IMR-90 (cell line): ENCODE measurements around the gene CGREF1. TPM values are rescaled to one million over a fixed set of nuclear protein-coding genes. Genes with fewer than 3 reads are reported as not detected.

Source experiments
- ATAC-seq: fragments of 200-7000 bp; cut with Tn5 transposase; 2 replicates; pipeline ENCODE4 v1.9.1; 2020; ENCODE audit warnings: low read depth, mild to moderate bottlenecking, moderate library complexity
- BruUV-seq: library from RNA; stranded (reverse); fragments of 400-500 nt; replicated peaks from 2 replicates; lab custom pipeline; 2021; lab: Mats Ljungman, UMichigan
- CTCF ChIA-PET: fragments of 300-600 bp; formaldehyde crosslinking; extraction: SDS; loops from one replicate; lab custom pipeline; 2021; ENCODE audit warnings: antibody characterized with exemption; lab: Yijun Ruan, JAX
- POLR2A ChIA-PET: fragments of 300-600 bp; sonication (Branson Sonifier 250); formaldehyde crosslinking; loops from one replicate; lab custom pipeline; 2022; ENCODE audit warnings: antibody characterized with exemption; ENCODE audit not compliant: unreplicated experiment; lab: Charles Lee
- DNase-seq: peaks from one replicate; pipeline ENCODE4 v3.0.0; 2013
- H2AFZ ChIP-seq: replicated peaks from 2 replicates; pipeline ENCODE3; 2013; ENCODE audit warnings: low read length, mild to moderate bottlenecking; ENCODE audit not compliant: poor library complexity
- H2AK5ac ChIP-seq: 2 replicates; pipeline ENCODE4 v1.6.1; 2013; ENCODE audit warnings: low read depth, low read length, inconsistent platforms
- H2AK9ac ChIP-seq: replicated peaks from 2 replicates; pipeline ENCODE3; 2013; ENCODE audit warnings: mild to moderate bottlenecking, low read depth, low read length, moderate library complexity; ENCODE audit not compliant: poor library complexity
- H2BK120ac ChIP-seq: 2 replicates; pipeline ENCODE4 v1.6.1; 2013; ENCODE audit warnings: low read depth, low read length, inconsistent platforms
- H2BK15ac ChIP-seq: 3 replicates; pipeline ENCODE4 v1.6.1; 2013; ENCODE audit warnings: low read depth, low read length, inconsistent platforms
- H2BK20ac ChIP-seq: 2 replicates; pipeline ENCODE4 v1.6.1; 2013; ENCODE audit warnings: low read depth, mild to moderate bottlenecking, inconsistent platforms, low read length, moderate library complexity
- H2BK5ac ChIP-seq: 2 replicates; pipeline ENCODE4 v1.6.1; 2013; ENCODE audit warnings: mild to moderate bottlenecking, low read depth, low read length, inconsistent platforms; ENCODE audit not compliant: poor library complexity, severe bottlenecking
- H3K14ac ChIP-seq: replicated peaks from 2 replicates; pipeline ENCODE4 v1.6.1; 2013; ENCODE audit warnings: low read depth, low read length, inconsistent platforms
- H3K18ac ChIP-seq: 2 replicates; pipeline ENCODE4 v1.6.1; 2013; ENCODE audit warnings: low read depth, low read length, control low read depth
- H3K23ac ChIP-seq: 2 replicates; pipeline ENCODE4 v1.6.1; 2013; ENCODE audit warnings: low read depth, low read length, inconsistent platforms
- H3K27ac ChIP-seq: 2 replicates; pipeline ENCODE4 v1.5.1; 2013; ENCODE audit warnings: mild to moderate bottlenecking, control low read depth, low read length; ENCODE audit not compliant: insufficient read depth
- H3K27me3 ChIP-seq: 2 replicates; pipeline ENCODE4 v1.6.1; 2013; ENCODE audit warnings: low read length; ENCODE audit not compliant: control insufficient read depth, insufficient read depth
- H3K36me3 ChIP-seq: 2 replicates; pipeline ENCODE4 v1.6.1; 2013; ENCODE audit warnings: low read length, mixed read lengths; ENCODE audit not compliant: control insufficient read depth, insufficient read depth
- H3K4ac ChIP-seq: 2 replicates; pipeline ENCODE4 v1.6.1; 2013; ENCODE audit warnings: low read depth, low read length, inconsistent platforms
- H3K4me1 ChIP-seq: 2 replicates; pipeline ENCODE4 v1.6.1; 2013; ENCODE audit warnings: low read length, mixed read lengths; ENCODE audit not compliant: control insufficient read depth, insufficient read depth
- H3K4me2 ChIP-seq: 2 replicates; pipeline ENCODE4 v1.6.1; 2013; ENCODE audit warnings: low read depth, mild to moderate bottlenecking, control low read depth, low read length, moderate library complexity
- H3K4me3 ChIP-seq: 2 replicates; pipeline ENCODE4 v1.5.1; 2013; ENCODE audit warnings: low read depth, mild to moderate bottlenecking, control low read depth, low read length, moderate library complexity; ENCODE audit not compliant: insufficient read depth
- H3K56ac ChIP-seq: 2 replicates; pipeline ENCODE4 v1.6.1; 2013; ENCODE audit warnings: low read length, inconsistent platforms; ENCODE audit not compliant: insufficient read depth; ENCODE audit errors: extremely low read depth
- H3K79me1 ChIP-seq, 2 experiments: 2 replicates each; pipeline ENCODE4 v1.6.1; 2013; ENCODE audit warnings: low read length in 2 of 2, inconsistent platforms in 1 of 2, low read depth in 1 of 2
- H3K9ac ChIP-seq: 2 replicates; pipeline ENCODE4 v1.6.1; 2013; ENCODE audit warnings: low read depth, low read length, control low read depth
- H3K9me1 ChIP-seq: 2 replicates; pipeline ENCODE4 v1.6.1; 2013; ENCODE audit warnings: low read length, inconsistent platforms; ENCODE audit not compliant: insufficient read depth
- H3K9me3 ChIP-seq: 2 replicates; pipeline ENCODE4 v1.6.1; 2013; ENCODE audit warnings: low read length; ENCODE audit not compliant: control insufficient read depth, insufficient read depth
- H4K20me1 ChIP-seq: 2 replicates; pipeline ENCODE4 v1.6.1; 2013; ENCODE audit warnings: low read length, inconsistent platforms; ENCODE audit not compliant: insufficient read depth
- H4K5ac ChIP-seq: 2 replicates; pipeline ENCODE4 v1.6.1; 2013; ENCODE audit warnings: mild to moderate bottlenecking, low read depth, low read length, control low read depth
- H4K8ac ChIP-seq, 2 experiments: 2 replicates each; pipeline ENCODE4 v1.6.1; 2013; ENCODE audit warnings: low read depth in 2 of 2, low read length in 2 of 2, control low read depth in 1 of 2, inconsistent platforms in 1 of 2
- H4K91ac ChIP-seq: 2 replicates; pipeline ENCODE4 v1.6.1; 2013; ENCODE audit warnings: low read depth, low read length, inconsistent platforms; ENCODE audit not compliant: insufficient read depth
- BHLHE40 ChIP-seq: fragments of 150-350 bp; IDR thresholded peaks from 2 replicates; pipeline ENCODE4 v1.6.1; 2016; ENCODE audit warnings: mild to moderate bottlenecking, low read depth, low read length
- CEBPB ChIP-seq: IDR thresholded peaks from 2 replicates; pipeline ENCODE4 v1.6.1; 2012; ENCODE audit warnings: low read depth, low read length, improper control_type of control experiment
- CHD1 ChIP-seq: IDR thresholded peaks from 2 replicates; pipeline ENCODE4 v1.6.1; 2012; ENCODE audit warnings: low read depth, low read length, improper control_type of control experiment
- FOS ChIP-seq: fragments of 150-350 bp; IDR thresholded peaks from 2 replicates; pipeline ENCODE4 v1.6.1; 2016; ENCODE audit warnings: low read depth, low read length
- MAFK ChIP-seq: IDR thresholded peaks from 2 replicates; pipeline ENCODE4 v1.6.1; 2012; ENCODE audit warnings: low read depth, low read length, improper control_type of control experiment
- MAZ ChIP-seq: IDR thresholded peaks from 2 replicates; pipeline ENCODE4 v1.6.1; 2012; ENCODE audit warnings: low read depth, mild to moderate bottlenecking, low read length, improper control_type of control experiment, moderate library complexity, borderline replicate concordance
- MXI1 ChIP-seq: IDR thresholded peaks from 2 replicates; pipeline ENCODE4 v1.6.1; 2012; ENCODE audit warnings: low read depth, mild to moderate bottlenecking, low read length, moderate library complexity, borderline replicate concordance
- NFE2L2 ChIP-seq: fragments of 150-350 bp; IDR thresholded peaks from 2 replicates; pipeline ENCODE4 v1.6.1; 2016; ENCODE audit warnings: low read depth, mild to moderate bottlenecking, low read length
- POLR2A ChIP-seq: IDR thresholded peaks from 2 replicates; pipeline ENCODE4 v1.6.1; 2012; ENCODE audit warnings: mild to moderate bottlenecking, low read depth, low read length
- RAD21 ChIP-seq: IDR thresholded peaks from 2 replicates; pipeline ENCODE4 v1.6.1; 2012; ENCODE audit warnings: low read length, improper control_type of control experiment
- RCOR1 ChIP-seq: IDR thresholded peaks from 2 replicates; pipeline ENCODE4 v1.6.1; 2012; ENCODE audit warnings: mild to moderate bottlenecking, low read length, improper control_type of control experiment; ENCODE audit not compliant: insufficient replicate concordance
- RFX5 ChIP-seq: IDR thresholded peaks from 2 replicates; pipeline ENCODE4 v1.8.0; 2012; ENCODE audit warnings: low read depth, mild to moderate bottlenecking, low read length, moderate library complexity
- SMC3 ChIP-seq: fragments of 150-350 bp; IDR thresholded peaks from 2 replicates; pipeline ENCODE4 v1.6.1; 2016; ENCODE audit warnings: low read depth, mild to moderate bottlenecking, antibody characterized with exemption, low read length, moderate library complexity
- WGBS, 2 experiments: methylation state at CpG; one replicate each; pipeline versions ENCODE4 v1.1.5 to v1.1.7; 2013; ENCODE audit warnings: missing lambda C conversion rate in 2 of 2; ENCODE audit not compliant: insufficient read length in 1 of 2; ENCODE audit errors: extremely low coverage in 2 of 2; 5-methylcytosine and 5-hydroxymethylcytosine counted together
- dilution Hi-C: fragments of 300-500 bp; cut with HindIII; formaldehyde crosslinking; loops from one replicate; pipeline ENCODE4 v1.14.3; 2018; ENCODE audit warnings: low sequenced_read_pairs; ENCODE audit not compliant: unreplicated experiment
- in situ Hi-C: fragments of 300-500 bp; cut with MboI; formaldehyde crosslinking; loops from 3 replicates; pipeline ENCODE4 v1.14.3; 2019; ENCODE audit warnings: low sequenced_read_pairs, inconsistent platforms, mixed read lengths
- intact Hi-C: fragments of 100-400 bp; cut with micrococcal nuclease; formaldehyde crosslinking; loops from 2 replicates; pipeline ENCODE4 v1.10.0; 2022
- polyA plus RNA-seq, 3 experiments: library from polyadenylated mRNA; depleted of rRNA; stranded (reverse); fragments of >200 nt; gene quantifications; 2 replicates each; pipeline ENCODE4 v1.2.3, GENCODE V29; 2012; ENCODE audit warnings: low replicate concordance in 1 of 3
- total RNA-seq: library from RNA; depleted of rRNA; stranded (reverse); fragments of >200 nt; gene quantifications from 2 replicates; pipeline ENCODE4 v1.2.3, GENCODE V29; 2012
- TF ChIP-seq, protein P1 (sequence below): fragments of 150-350 bp; IDR thresholded peaks from 2 replicates; pipeline ENCODE4 v1.6.1; 2016; ENCODE audit warnings: low read depth, mild to moderate bottlenecking, low read length, moderate library complexity, borderline replicate concordance
- TF ChIP-seq, protein P2 (sequence below): conservative IDR thresholded peaks from 2 replicates; pipeline ENCODE4 v1.5.1; 2012; ENCODE audit warnings: mild to moderate bottlenecking, low read depth, low read length, improper control_type of control experiment
- TF ChIP-seq, protein P3 (sequence below): fragments of 150-350 bp; IDR thresholded peaks from 2 replicates; pipeline ENCODE4 v1.6.1; 2017; ENCODE audit warnings: mild to moderate bottlenecking, antibody characterized with exemption, low read length, low read depth

The CGREF1 gene
- total and polyA plus RNA-seq, 2 of the 4 experiments (the other 2 are of a cell fraction) = 0.54 to 1.3 TPM

DNA sequence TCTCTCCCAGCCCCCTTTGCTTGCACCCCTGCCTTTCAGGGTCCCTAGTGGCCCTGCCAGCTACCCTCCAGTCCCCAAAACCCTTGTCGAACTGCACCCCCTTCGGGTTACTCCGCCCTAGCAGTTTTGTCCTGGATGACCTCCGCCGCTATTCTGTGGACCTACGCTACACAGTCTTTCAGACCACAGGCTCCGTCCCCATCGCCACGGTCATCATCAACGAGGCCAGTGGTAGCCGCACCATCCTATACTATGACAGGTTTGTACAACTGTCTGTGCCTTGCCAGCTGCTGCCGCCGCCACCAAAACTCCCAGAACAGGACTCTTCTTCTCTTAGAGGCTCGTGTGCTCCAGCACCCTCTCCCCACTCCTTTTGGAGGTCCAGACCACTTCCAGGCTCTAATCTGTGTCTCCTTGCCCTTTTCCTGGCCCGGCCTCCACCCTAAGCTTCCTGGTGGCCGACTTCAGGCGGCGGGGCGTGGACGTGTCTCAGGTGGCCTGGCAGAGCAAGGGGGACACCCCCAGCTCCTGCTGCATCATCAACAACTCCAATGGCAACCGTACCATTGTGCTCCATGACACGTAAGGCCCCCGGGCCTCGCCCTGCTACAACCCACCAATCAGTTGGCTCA is 24.5 kb downstream of the CGREF1 start:
- Histone ChIP-seq H2AK9ac (no peak overlapping the region), H3K27ac (no peak overlapping the region), H3K18ac (no peak overlapping the region), H3K9me1 (peaks cover 7% of the 10 kb centered on the region; the same call in 1 of the 2 replicates), H3K9me3 (no peaks in the 10 kb centered on the region), H4K20me1 (no peaks in the 10 kb centered on the region; the same call in 1 of the 2 replicates), H3K14ac (no peak overlapping the region), H3K4me2 (no peak overlapping the region), H2AK5ac (no peak overlapping the region), H2BK20ac (no peak overlapping the region), H3K9ac (no peak overlapping the region), H2BK15ac (no peak overlapping the region), H2BK5ac (no peak overlapping the region), H3K4ac (no peak overlapping the region), H3K36me3 (no peaks in the 10 kb centered on the region), H4K5ac (no peak overlapping the region), H2AFZ (peak overlapping the region; percentile 27), H3K4me1 (0 out of 2 replicates have a peak, but pooled peaks cover 3% of the 10 kb centered on the region), H3K4me3 (no peak overlapping the region), H3K27me3 (no peaks in the 10 kb centered on the region), H4K91ac (no peak overlapping the region), H2BK120ac (no peak overlapping the region), H4K8ac (no peak overlapping the region), H3K56ac (no peak overlapping the region), H3K23ac (no peak overlapping the region), H3K79me1 (no peaks in the 10 kb centered on the region)
- no peak for TF ChIP-seq CEBPB
- no peak for TF ChIP-seq MAFK
- no peak for TF ChIP-seq RCOR1
- no peak for TF ChIP-seq NFE2L2
- TF ChIP-seq, protein P1, sequence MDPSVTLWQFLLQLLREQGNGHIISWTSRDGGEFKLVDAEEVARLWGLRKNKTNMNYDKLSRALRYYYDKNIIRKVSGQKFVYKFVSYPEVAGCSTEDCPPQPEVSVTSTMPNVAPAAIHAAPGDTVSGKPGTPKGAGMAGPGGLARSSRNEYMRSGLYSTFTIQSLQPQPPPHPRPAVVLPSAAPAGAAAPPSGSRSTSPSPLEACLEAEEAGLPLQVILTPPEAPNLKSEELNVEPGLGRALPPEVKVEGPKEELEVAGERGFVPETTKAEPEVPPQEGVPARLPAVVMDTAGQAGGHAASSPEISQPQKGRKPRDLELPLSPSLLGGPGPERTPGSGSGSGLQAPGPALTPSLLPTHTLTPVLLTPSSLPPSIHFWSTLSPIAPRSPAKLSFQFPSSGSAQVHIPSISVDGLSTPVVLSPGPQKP = no peak
- TF ChIP-seq RFX5 = no peak
- TF ChIP-seq FOS = no peak
- no peak for TF ChIP-seq RAD21
- no peak for TF ChIP-seq CHD1
- TF ChIP-seq BHLHE40 = no peak
- TF ChIP-seq, protein P2, sequence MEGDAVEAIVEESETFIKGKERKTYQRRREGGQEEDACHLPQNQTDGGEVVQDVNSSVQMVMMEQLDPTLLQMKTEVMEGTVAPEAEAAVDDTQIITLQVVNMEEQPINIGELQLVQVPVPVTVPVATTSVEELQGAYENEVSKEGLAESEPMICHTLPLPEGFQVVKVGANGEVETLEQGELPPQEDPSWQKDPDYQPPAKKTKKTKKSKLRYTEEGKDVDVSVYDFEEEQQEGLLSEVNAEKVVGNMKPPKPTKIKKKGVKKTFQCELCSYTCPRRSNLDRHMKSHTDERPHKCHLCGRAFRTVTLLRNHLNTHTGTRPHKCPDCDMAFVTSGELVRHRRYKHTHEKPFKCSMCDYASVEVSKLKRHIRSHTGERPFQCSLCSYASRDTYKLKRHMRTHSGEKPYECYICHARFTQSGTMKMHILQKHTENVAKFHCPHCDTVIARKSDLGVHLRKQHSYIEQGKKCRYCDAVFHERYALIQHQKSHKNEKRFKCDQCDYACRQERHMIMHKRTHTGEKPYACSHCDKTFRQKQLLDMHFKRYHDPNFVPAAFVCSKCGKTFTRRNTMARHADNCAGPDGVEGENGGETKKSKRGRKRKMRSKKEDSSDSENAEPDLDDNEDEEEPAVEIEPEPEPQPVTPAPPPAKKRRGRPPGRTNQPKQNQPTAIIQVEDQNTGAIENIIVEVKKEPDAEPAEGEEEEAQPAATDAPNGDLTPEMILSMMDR = no peak
- TF ChIP-seq MXI1 = no peak
- TF ChIP-seq MAZ = no peak
- no peak for TF ChIP-seq POLR2A
- no peak for TF ChIP-seq SMC3
- TF ChIP-seq, protein P3, sequence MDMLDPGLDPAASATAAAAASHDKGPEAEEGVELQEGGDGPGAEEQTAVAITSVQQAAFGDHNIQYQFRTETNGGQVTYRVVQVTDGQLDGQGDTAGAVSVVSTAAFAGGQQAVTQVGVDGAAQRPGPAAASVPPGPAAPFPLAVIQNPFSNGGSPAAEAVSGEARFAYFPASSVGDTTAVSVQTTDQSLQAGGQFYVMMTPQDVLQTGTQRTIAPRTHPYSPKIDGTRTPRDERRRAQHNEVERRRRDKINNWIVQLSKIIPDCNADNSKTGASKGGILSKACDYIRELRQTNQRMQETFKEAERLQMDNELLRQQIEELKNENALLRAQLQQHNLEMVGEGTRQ = no peak
- ATAC-seq (no peak), DNase-seq (no peak)
- POLR2A ChIA-PET = no interaction called here
- dilution Hi-C loops (no loop called here), in situ Hi-C loops (no loop called here), intact Hi-C loops (no loop called here)
- CTCF ChIA-PET = no interaction called here
- no TSS peak for BruUV-seq
- WGBS, 2 experiments = 89% methylated on average over 14 of the region's 24 CpGs; no CpG with 5 or more reads in 1 of the 2 experiments
